ENCODE measurements around the gene MAU2. TPM values are rescaled to one million over a fixed set of nuclear protein-coding genes. Genes with fewer than 3 reads are reported as not detected.

Gene MAU2
- total and polyA plus RNA-seq, 2 of the 8 experiments (the other 6 are each of a cell fraction or from before 2014, with no cell fraction given): 32.0 to 40.8 TPM

DNA sequence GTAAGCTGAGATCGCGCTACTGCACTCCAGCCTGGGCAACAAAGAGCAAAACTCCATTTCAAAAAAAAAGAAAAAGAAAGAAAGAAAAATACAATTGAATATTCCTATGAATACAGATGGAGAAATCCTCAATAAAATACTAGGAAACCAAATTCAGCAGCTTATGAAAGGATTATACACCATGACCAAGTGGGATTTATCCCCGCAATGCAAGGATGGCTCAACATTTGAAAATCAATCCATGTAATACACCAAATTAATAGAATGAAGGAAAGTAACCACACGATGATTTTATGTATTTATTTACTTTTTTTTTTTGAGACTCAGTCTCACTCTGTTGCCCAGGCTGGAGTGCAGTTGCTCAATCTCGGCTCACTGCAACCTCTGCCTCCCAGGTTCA, 28.0 kb upstream of the MAU2 start:
- Histone ChIP-seq H3K18ac (ENCODE audit: extremely low read depth, low read length) (no peak overlapping the region), H2BK20ac (ENCODE audit: low read length) (no peak overlapping the region), H3K4me3 (ENCODE audit: extremely low read depth in 1 of 4, insufficient read depth in 2 of 4, low read depth in 3 of 4, low read length in 4 of 4) (no peak overlapping the region), H3K4ac (replicated peaks; ENCODE audit: insufficient read length, low read depth, low read length) (no peak overlapping the region), H3K9me3 (ENCODE audit: insufficient read depth in 2 of 2, low read depth in 1 of 2, low read length in 1 of 2) (no peaks in the 10 kb centered on the region), H3K23ac (ENCODE audit: insufficient read length) (no peak overlapping the region), H4K91ac (replicated peaks; ENCODE audit: insufficient read length, low read length) (no peak overlapping the region), H3K36me3 (ENCODE audit: control insufficient read depth in 2 of 4, insufficient read depth in 4 of 4, low read length in 3 of 4) (peaks cover 5 to 33% (median 20%) of the 10 kb centered on the region in 4 experiments; a peak in 7 of 8 replicates), H3K79me1 (ENCODE audit: low read depth, low read length) (no peaks in the 10 kb centered on the region), H3K56ac (replicated peaks; ENCODE audit: insufficient read length, low read depth, low read length) (no peak overlapping the region), H2BK120ac (replicated peaks; ENCODE audit: low read depth, low read length) (no peak overlapping the region), H3K27me3 (replicated peaks in 1 of 4; ENCODE audit: control insufficient read depth in 3 of 4, extremely low read depth in 1 of 4, insufficient read depth in 3 of 4, low read length in 3 of 4) (no peaks in the 10 kb centered on the region), H3K23me2 (ENCODE audit: low read depth, low read length) (no peaks in the 10 kb centered on the region), H2BK15ac (ENCODE audit: low read length) (no peak overlapping the region), H2BK12ac (ENCODE audit: low read depth, low read length) (no peak overlapping the region), H2BK5ac (ENCODE audit: low read depth, low read length) (no peak overlapping the region), H4K20me1 (replicated peaks in 1 of 2; ENCODE audit: control insufficient read depth in 1 of 2, insufficient read depth in 2 of 2, low read length in 2 of 2) (peaks cover 0 to 2% of the 10 kb centered on the region in 2 experiments), H3K9ac (replicated peaks in 1 of 4; ENCODE audit: extremely low read depth in 1 of 4, low read depth in 3 of 4, low read length in 3 of 4) (no peak overlapping the region), H3K79me2 (ENCODE audit: control insufficient read depth in 1 of 2, insufficient read depth in 2 of 2, low read length in 2 of 2) (no peaks in the 10 kb centered on the region), H3K14ac (ENCODE audit: insufficient read length) (no peak overlapping the region), H2AFZ (ENCODE audit: low read length) (no peak overlapping the region), H3K4me1 (replicated peaks in 1 of 4; ENCODE audit: control insufficient read depth in 3 of 4, insufficient read depth in 4 of 4, low read length in 3 of 4) (no peaks in the 10 kb centered on the region), H3K27ac (ENCODE audit: low read depth, low read length) (no peak overlapping the region), H2AK5ac (ENCODE audit: low read depth, low read length) (no peak overlapping the region), H4K5ac (ENCODE audit: insufficient read length, low read depth, low read length) (no peak overlapping the region), H4K8ac (ENCODE audit: extremely low read depth, insufficient read depth, low read length) (no peak overlapping the region), H3K4me2 (ENCODE audit: insufficient read depth in 1 of 2, low read depth in 2 of 2, low read length in 2 of 2) (no peak overlapping the region)
- WGBS, 2 experiments (ENCODE audit: extremely low coverage in 1 of 2, insufficient coverage in 1 of 2, insufficient read length in 1 of 2, insufficient replicate concordance in 2 of 2, low coverage in 1 of 2, low lambda C conversion rate in 2 of 2, missing lambda C conversion rate in 1 of 2): 93% methylated on average over 5 of the region's 5 CpGs; no CpG with 5 or more reads in 1 of the 2 experiments
- CTCF ChIA-PET (ENCODE audit: partially characterized antibody): interaction anchor here (1.2 kb wide), 1 partner anchor 18 kb away, joined by 3 read pairs; no protein-coding TSS in a partner anchor
- DNase-seq (ENCODE audit: low read depth in 1 of 2, low spot score in 2 of 2): no peak
- POLR2A ChIA-PET (ENCODE audit: partially characterized antibody): interaction anchor here (0.7 to 0.9 kb wide), 2 partner anchors 13 to 18 kb away, joined by 3 read pairs; no protein-coding TSS in a partner anchor
- no peak for FAIRE-seq
- TF ChIP-seq TBP (IDR thresholded peaks at IDR 0.05; ENCODE audit: low read depth, low read length) (no peak), SIN3A (conservative IDR thresholded peaks at IDR 0.05 in 1 of 2, IDR thresholded peaks at IDR 0.05 in 1 of 2; ENCODE audit: low read depth in 1 of 2, low read length in 2 of 2) (no peak), POLR2AphosphoS5 (IDR thresholded peaks at IDR 0.05; ENCODE audit: low read depth, low read length) (no peak), CTCF (IDR thresholded peaks at IDR 0.05; ENCODE audit: control extremely low read depth in 1 of 3, insufficient read depth in 1 of 3, low read depth in 1 of 3, low read length in 3 of 3) (no peak), EGR1 (IDR thresholded peaks at IDR 0.05; ENCODE audit: borderline replicate concordance, low read depth, low read length) (no peak), ASH2L (IDR thresholded peaks at IDR 0.05; ENCODE audit: low read length) (no peak), NRF1 (IDR thresholded peaks at IDR 0.05; ENCODE audit: low read depth, low read length) (no peak), KDM1A (IDR thresholded peaks at IDR 0.05; ENCODE audit: borderline replicate concordance, low read length) (no peak), TEAD4 (IDR thresholded peaks at IDR 0.05; ENCODE audit: low read depth, low read length) (no peak), SIX5 (IDR thresholded peaks at IDR 0.05; ENCODE audit: low read depth, low read length) (no peak), YY1 (IDR thresholded peaks at IDR 0.05; ENCODE audit: low read depth, low read length) (no peak), GABPA (IDR thresholded peaks at IDR 0.05; ENCODE audit: borderline replicate concordance, insufficient read depth, low read length) (no peak)
